OCI-LY3 (cell line): ENCODE data around the gene UCKL1.

ENCODE experiments used
- H2AFZ ChIP-seq: fragments of 200-600, 300-600 bp; shearing (Covaris generic); 2 replicates; pipeline ENCODE4 v1.6.0; 2014; ENCODE audit warnings: antibody characterized with exemption, low read depth, low read length
- H3K27ac ChIP-seq: fragments of 200-600, 300-600 bp; sonication (generic); 2 replicates; pipeline ENCODE4 v1.5.1; 2014; ENCODE audit warnings: mild to moderate bottlenecking, low read length, moderate library complexity, mixed read lengths
- H3K27me3 ChIP-seq: fragments of 200-600, 300-600 bp; sonication (generic); 2 replicates; pipeline ENCODE4 v1.6.1; 2014; ENCODE audit warnings: low read depth, low read length, mixed read lengths
- H3K36me3 ChIP-seq: fragments of 200-600, 300-600 bp; sonication (generic); replicated peaks from 2 replicates; pipeline ENCODE3; 2014; ENCODE audit warnings: low read depth, low read length, mixed read lengths
- H3K4me1 ChIP-seq: fragments of 300-600, 200-600 bp; sonication (generic); 2 replicates; pipeline ENCODE4 v1.6.1; 2014; ENCODE audit warnings: low read length, mixed read lengths
- H3K4me2 ChIP-seq: fragments of 200-600, 300-600 bp; sonication (generic); 2 replicates; pipeline ENCODE4 v1.6.1; 2014; ENCODE audit warnings: low read length, mixed read lengths
- H3K4me3 ChIP-seq: fragments of 300-600, 200-600 bp; sonication (generic); 2 replicates; pipeline ENCODE4 v1.5.1; 2014; ENCODE audit warnings: antibody characterized with exemption, mild to moderate bottlenecking, low read length, moderate library complexity
- H3K79me2 ChIP-seq: fragments of 300-600, 200-600 bp; shearing (Covaris generic); 2 replicates; pipeline ENCODE4 v1.6.1; 2014; ENCODE audit warnings: mild to moderate bottlenecking, low read length, mixed read lengths
- H3K9ac ChIP-seq: fragments of 300-600, 200-600 bp; shearing (Covaris generic); 2 replicates; pipeline ENCODE4 v1.6.0; 2014; ENCODE audit warnings: mild to moderate bottlenecking, low read length, moderate library complexity
- H3K9me3 ChIP-seq: fragments of 200-600, 300-600 bp; shearing (Covaris generic); 2 replicates; pipeline ENCODE4 v1.6.1; 2014; ENCODE audit warnings: low read length, mixed read lengths; ENCODE audit not compliant: insufficient read depth
- H4K20me1 ChIP-seq: fragments of 200-600, 300-600 bp; sonication (generic); 2 replicates; pipeline ENCODE4 v1.6.1; 2016; ENCODE audit warnings: low read length, mixed read lengths; ENCODE audit not compliant: insufficient read depth
- CTCF ChIP-seq: fragments of 200-600, 300-600 bp; sonication (generic); IDR thresholded peaks from 2 replicates; pipeline ENCODE4 v1.5.1; 2014; ENCODE audit warnings: antibody characterized with exemption, low read length, low read depth
- EZH2phosphoT487 ChIP-seq: fragments of 200-600 bp; shearing (Covaris generic); IDR thresholded peaks from 2 replicates; pipeline ENCODE4 v1.6.1; 2018; ENCODE audit warnings: antibody characterized with exemption, mixed run types, low read depth

Gene UCKL1

GRCh38 chr20:63952769-63953168, 3.4 kb downstream of the UCKL1 start:
- Histone ChIP-seq H2AFZ (no peak overlapping the region), H3K79me2 (peaks cover 64% of the 10 kb centered on the region), H4K20me1 (peaks cover 63% of the 10 kb centered on the region), H3K36me3 (peaks cover 3% of the 10 kb centered on the region), H3K27ac (no peak overlapping the region), H3K27me3 (no peaks in the 10 kb centered on the region), H3K4me2 (no peak overlapping the region), H3K4me1 (peaks cover 39% of the 10 kb centered on the region), H3K9me3 (no peaks in the 10 kb centered on the region), H3K9ac (no peak overlapping the region), H3K4me3 (no peak overlapping the region)
- TF ChIP-seq EZH2phosphoT487 = no peak
- no peak for TF ChIP-seq CTCF

- Histone ChIP-seq H3K4me3 (no peak overlapping the region), H4K20me1 (peaks cover 69% of the 10 kb centered on the region), H3K27ac (no peak overlapping the region), H3K9me3 (no peaks in the 10 kb centered on the region), H3K27me3 (no peaks in the 10 kb centered on the region), H3K4me2 (no peak overlapping the region), H2AFZ (no peak overlapping the region), H3K79me2 (peaks cover 70% of the 10 kb centered on the region), H3K36me3 (peaks cover 3% of the 10 kb centered on the region), H3K9ac (no peak overlapping the region), H3K4me1 (peaks cover 39% of the 10 kb centered on the region)
- TF ChIP-seq CTCF (no peak), EZH2phosphoT487 (no peak)
Observed at GRCh38 chr20:63952210-63952535, 4.0 kb downstream of the UCKL1 start.

- Histone ChIP-seq H3K9ac (no peak overlapping the region), H2AFZ (no peak overlapping the region), H3K27me3 (no peaks in the 10 kb centered on the region), H3K4me2 (no peak overlapping the region), H3K79me2 (peaks cover 72% of the 10 kb centered on the region), H3K9me3 (no peaks in the 10 kb centered on the region), H4K20me1 (peaks cover 72% of the 10 kb centered on the region), H3K4me1 (peaks cover 37% of the 10 kb centered on the region), H3K36me3 (peaks cover 3% of the 10 kb centered on the region), H3K27ac (no peak overlapping the region), H3K4me3 (no peak overlapping the region)
- TF ChIP-seq CTCF (no peak), EZH2phosphoT487 (no peak)
Observed at GRCh38 chr20:63951398-63952209, 4.6 kb downstream of the UCKL1 start.

- H3K4me2 ChIP-seq = no peak overlapping the region
- TF ChIP-seq CTCF (no peak), EZH2phosphoT487 (no peak)
Observed at GRCh38 chr20:63950701-63951397, 5.4 kb downstream of the UCKL1 start.

More at GRCh38 chr20:63950701-63951397, 5.4 kb downstream of the UCKL1 start:
- peaks cover 3% of the 10 kb centered on the region for H3K36me3 ChIP-seq
- H3K27me3 ChIP-seq = no peaks in the 10 kb centered on the region
- H3K9ac ChIP-seq = no peak overlapping the region
- no peak overlapping the region for H3K27ac ChIP-seq
- H3K4me1 ChIP-seq = peaks cover 37% of the 10 kb centered on the region
- no peak overlapping the region for H2AFZ ChIP-seq
- H3K4me3 ChIP-seq = no peak overlapping the region
- H3K79me2 ChIP-seq = peaks cover 73% of the 10 kb centered on the region
- H3K9me3 ChIP-seq = no peaks in the 10 kb centered on the region
- H4K20me1 ChIP-seq = peaks cover 79% of the 10 kb centered on the region
